Prostate gland (tissue), 2 donors: ENCODE results near the gene TTC24. TPM values are rescaled to one million over a fixed set of nuclear protein-coding genes. Genes with fewer than 3 reads are reported as not detected.
"Not testable (repeated sequence)": the region's sequence is repeated elsewhere in the genome, so short reads cannot be mapped to it uniquely, and the experiment has no call there.

Source experiments
- DNase-seq: peaks from one replicate; pipeline ENCODE4 v3.0.0-alpha.2; 2019; ENCODE audit warnings: low spot score
- H3K27ac ChIP-seq, 2 donors: fragments of 200-600 bp; sonication (generic); 2 replicates each; pipeline ENCODE4 v1.5.1; 2017 to 2019
- H3K27me3 ChIP-seq: fragments of 200-600 bp; sonication (generic); replicated peaks from 2 replicates; pipeline ENCODE4 v1.5.1; 2019; ENCODE audit not compliant: insufficient read depth
- H3K36me3 ChIP-seq, 2 donors: fragments of 200-600 bp; sonication (generic); 1 replicate in 1 of 2; 2 replicates in 1 of 2; pipeline versions ENCODE4 v1.5.1 to v1.8.1; 2017 to 2019
- H3K4me1 ChIP-seq: fragments of 200-600 bp; sonication (generic); replicated peaks from 2 replicates; pipeline ENCODE4 v1.5.1; 2019
- H3K4me3 ChIP-seq, 2 donors: fragments of 200-600 bp; sonication (generic); 2 replicates each; pipeline ENCODE4 v1.5.1; 2017 to 2019
- H3K9me3 ChIP-seq: fragments of 200-600 bp; sonication (generic); 2 replicates; pipeline ENCODE4 v1.5.1; 2017
- CTCF ChIP-seq, 4 experiments: fragments of 200-600 bp in 2 of 4; fragments of 450-650 bp in 2 of 4; sonication (generic) in 2 of 4; IDR thresholded peaks; 1 replicate in 3 of 4; 2 replicates in 1 of 4; pipeline ENCODE4 v1.5.1; 2016 to 2019; ENCODE audit warnings: antibody characterized with exemption in 4 of 4, mild to moderate bottlenecking in 2 of 4, moderate library complexity in 2 of 4
- POLR2A ChIP-seq: fragments of 450-650 bp; IDR thresholded peaks from one replicate; pipeline ENCODE4 v1.6.1; 2016; ENCODE audit warnings: antibody characterized with exemption, mild to moderate bottlenecking
- POLR2AphosphoS5 ChIP-seq: sonication (generic); formaldehyde crosslinking; IDR thresholded peaks from one replicate; pipeline ENCODE4 v1.6.1; 2017; ENCODE audit warnings: antibody characterized with exemption
- WGBS: methylation state at CpG from one replicate; pipeline ENCODE4 v1.1.5; 2018; 5-methylcytosine and 5-hydroxymethylcytosine counted together
- intact Hi-C: fragments of 100-400 bp; cut with DNase I; formaldehyde crosslinking; loops from one replicate; pipeline ENCODE4 v1.14.2; 2022
- total RNA-seq, 2 donors: library from RNA; depleted of rRNA; stranded (reverse); fragments of >200 nt; gene quantifications; one replicate each; pipeline ENCODE4 v1.1.0, GENCODE V29; 2016

TTC24 gene
- total RNA-seq, 2 donors from 2014 or later = not detected

GRCh38 chr1:156584813-156585212, 5.3 kb downstream of the TTC24 start:
- Histone ChIP-seq H3K9me3 (no peaks in the 10 kb centered on the region), H3K4me3 (no peak overlapping the region), H3K36me3 (no peaks in the 10 kb centered on the region), H3K27ac (no peak overlapping the region), H3K4me1 (no peaks in the 10 kb centered on the region), H3K27me3 (no peaks in the 10 kb centered on the region)
- 51% methylated on average over 11 of the region's 11 CpGs for WGBS
- intact Hi-C loops = loop anchor here (5.0 kb wide), 1 partner anchor 37 kb away; no protein-coding TSS in a partner anchor
- no peak for DNase-seq
- no peak for TF ChIP-seq POLR2AphosphoS5
- TF ChIP-seq POLR2A = no peak
- no peak for TF ChIP-seq CTCF (IDR thresholded peaks at IDR 0.05)

- WGBS = 70% methylated on average over 4 of the region's 4 CpGs
- peaks cover 2% of the 10 kb centered on the region for H3K4me1 ChIP-seq
- intact Hi-C loops = loop anchor here (5.0 kb wide), 1 partner anchor 36 kb away; no protein-coding TSS in a partner anchor
- TF ChIP-seq CTCF (IDR thresholded peaks at IDR 0.05) (no peak), POLR2AphosphoS5 (no peak), POLR2A (no peak)
- no peak overlapping the region for H3K27ac ChIP-seq
- no peaks in the 10 kb centered on the region for H3K9me3 ChIP-seq
- no peaks in the 10 kb centered on the region for H3K27me3 ChIP-seq
- no peak overlapping the region for H3K4me3 ChIP-seq
- DNase-seq = no peak
- no peaks in the 10 kb centered on the region for H3K36me3 ChIP-seq
These were observed 6.8 kb downstream of the TTC24 start for GRCh38 chr1:156586323-156586722.

GRCh38 chr1:156586892-156587477, 7.5 kb downstream of the TTC24 start:
- no peak overlapping the region for H3K4me3 ChIP-seq
- 96% methylated on average over 3 of the region's 3 CpGs for WGBS
- no peak for TF ChIP-seq POLR2A
- no peak for TF ChIP-seq POLR2AphosphoS5
- no peak for TF ChIP-seq CTCF (IDR thresholded peaks at IDR 0.05)
- no peaks in the 10 kb centered on the region for H3K9me3 ChIP-seq
- H3K27ac ChIP-seq = no peak overlapping the region
- peaks cover 2% of the 10 kb centered on the region for H3K4me1 ChIP-seq
- intact Hi-C loops = loop anchor here (5.0 kb wide), 1 partner anchor 35 kb away; no protein-coding TSS in a partner anchor
- DNase-seq = no peak
- H3K27me3 ChIP-seq = no peaks in the 10 kb centered on the region
- H3K36me3 ChIP-seq = no peaks in the 10 kb centered on the region

GRCh38 chr1:156587927-156588326, 8.4 kb downstream of the TTC24 start:
- intact Hi-C loops = loop anchor here (5.0 kb wide), 1 partner anchor 34 kb away; no protein-coding TSS in a partner anchor
- not testable (repeated sequence) for H3K27ac ChIP-seq, H3K4me1 ChIP-seq, H3K9me3 ChIP-seq, H3K27me3 ChIP-seq, H3K4me3 ChIP-seq, H3K36me3 ChIP-seq, DNase-seq
- 87% methylated on average over 8 of the region's 8 CpGs for WGBS

- H3K27ac ChIP-seq = no peak overlapping the region
- 58% methylated on average over 5 of the region's 5 CpGs for WGBS
- no peaks in the 10 kb centered on the region for H3K9me3 ChIP-seq
- intact Hi-C loops = loop anchor here (5.0 kb wide), 1 partner anchor 33 kb away; no protein-coding TSS in a partner anchor
- no peaks in the 10 kb centered on the region for H3K36me3 ChIP-seq
- TF ChIP-seq CTCF (IDR thresholded peaks at IDR 0.05) = no peak
- no peak for TF ChIP-seq POLR2AphosphoS5
- no peak for TF ChIP-seq POLR2A
- H3K4me3 ChIP-seq = no peak overlapping the region
- peaks cover 2% of the 10 kb centered on the region for H3K4me1 ChIP-seq
- H3K27me3 ChIP-seq = no peaks in the 10 kb centered on the region
- DNase-seq = no peak
These were observed 10.0 kb downstream of the TTC24 start for GRCh38 chr1:156589546-156589945.
